SH-SY5Y (cell line): ENCODE results near the gene TBC1D25.

Experiments
- GATA2 ChIP-seq: IDR thresholded peaks from 2 replicates; pipeline ENCODE4 v1.6.1; 2011; ENCODE audit warnings: mild to moderate bottlenecking, low read depth, low read length
- GATA3 ChIP-seq: IDR thresholded peaks from 2 replicates; pipeline ENCODE4 v1.6.1; 2011; ENCODE audit warnings: low read depth, mild to moderate bottlenecking, low read length, moderate library complexity

The TBC1D25 gene

DNA sequence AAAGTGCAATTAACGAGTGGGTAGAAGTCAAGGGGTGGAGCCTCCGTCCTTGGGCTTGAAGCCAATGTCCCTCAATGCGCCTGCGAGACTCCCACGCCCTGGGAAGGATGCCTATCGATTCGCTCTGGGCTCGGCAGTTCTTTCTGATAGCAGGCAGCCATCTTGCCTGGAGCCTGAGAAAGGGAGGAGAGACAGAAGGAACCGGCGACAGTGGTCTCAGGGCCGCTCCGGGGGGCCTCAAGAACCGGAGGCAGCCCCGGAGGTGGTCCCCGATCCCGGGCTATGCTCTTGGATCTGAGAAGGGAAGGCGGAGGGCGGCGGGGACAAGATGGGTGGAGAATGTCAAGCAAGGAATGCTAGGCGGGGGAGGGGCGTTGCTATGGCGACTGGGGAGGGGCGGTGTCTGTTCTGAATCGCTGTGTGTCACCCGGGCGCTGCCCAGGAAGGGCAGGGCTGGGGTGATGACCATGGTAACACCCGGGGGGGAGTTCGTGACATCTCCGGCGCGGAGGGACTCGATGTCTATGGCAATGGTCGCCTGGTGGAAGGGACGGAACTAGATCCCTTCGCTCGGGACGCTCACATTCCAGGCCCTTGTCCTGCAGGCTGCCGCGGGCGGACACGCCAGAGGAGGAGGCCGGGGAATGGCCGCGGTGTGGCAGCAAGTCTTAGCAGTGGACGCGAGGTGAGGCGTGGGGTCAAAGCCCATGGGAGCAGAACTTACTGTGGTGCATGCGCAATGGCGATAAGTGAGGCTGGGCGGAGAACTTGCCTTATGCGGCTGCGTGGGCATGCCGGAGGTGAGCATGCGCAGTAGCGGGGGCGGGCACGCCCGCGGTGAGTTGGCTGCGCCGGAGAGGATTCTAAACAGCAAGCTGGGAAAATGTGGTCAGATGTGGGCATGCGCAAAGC is 58.1 kb downstream of the TBC1D25 start, which contains the start of gene WDR13:
TSS of gene WDR13 (plus strand) at position 140 of the 912 bp plus-strand sequence. CDS start at position 645, 505 bp downstream.
- TF ChIP-seq GATA2 (no peak), GATA3 (no peak)

DNA sequence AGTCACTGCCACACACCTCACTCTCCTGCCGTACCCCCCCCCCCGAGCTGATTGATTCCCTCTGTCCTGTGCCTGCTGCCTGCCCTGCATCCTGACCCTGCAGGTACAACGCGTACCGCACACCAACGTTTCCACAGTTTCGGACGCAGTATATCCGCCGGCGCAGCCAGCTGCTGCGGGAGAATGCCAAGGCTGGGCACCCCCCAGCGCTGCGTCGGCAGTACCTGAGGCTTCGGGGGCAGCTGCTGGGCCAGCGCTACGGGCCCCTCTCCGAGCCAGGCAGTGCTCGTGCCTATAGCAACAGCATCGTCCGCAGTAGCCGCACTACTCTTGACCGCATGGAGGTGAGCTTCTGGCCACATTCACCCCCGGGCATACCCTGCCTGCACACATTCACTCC is 59.1 kb downstream of the TBC1D25 start:
- TF ChIP-seq GATA2 (no peak), GATA3 (no peak)

GRCh38 chrX:48599341-48599740 is 59.8 kb downstream of the TBC1D25 start:
- no peak for TF ChIP-seq GATA3

GRCh38 chrX:48600226-48600625 is 60.7 kb downstream of the TBC1D25 start:
- no peak for TF ChIP-seq GATA2
- no peak for TF ChIP-seq GATA3

- TF ChIP-seq GATA2 (no peak), GATA3 (no peak)
Measured at GRCh38 chrX:48601741-48602394, 62.4 kb downstream of the TBC1D25 start.

- no peak for TF ChIP-seq GATA2
- TF ChIP-seq GATA3: no peak
Measured at GRCh38 chrX:48604701-48605100, 65.2 kb downstream of the TBC1D25 start.

- TF ChIP-seq GATA2 (no peak), GATA3 (no peak)
Measured at GRCh38 chrX:48606091-48606490, 66.6 kb downstream of the TBC1D25 start.

- TF ChIP-seq GATA2 (no peak), GATA3 (no peak)
Measured at GRCh38 chrX:48611703-48612102, 72.2 kb downstream of the TBC1D25 start.
